GM12878 (cell line): Measurements from ENCODE around the gene GNG3. TPM values are rescaled to one million over a fixed set of nuclear protein-coding genes. Genes with fewer than 3 reads are reported as not detected.

Experiments used
- ATAC-seq: fragments of 200-7000 bp; cut with Tn5 transposase; 3 replicates; pipeline ENCODE4 v1.9.1; 2020; ENCODE audit warnings: mild to moderate bottlenecking, moderate library complexity
- BruUV-seq: library from RNA; stranded (reverse); fragments of 400-500 nt; replicated peaks from 2 replicates; lab custom pipeline; 2021; lab: Mats Ljungman, UMichigan
- CTCF ChIA-PET: fragments of 300-600 bp; sonication (Branson Sonifier 250); formaldehyde crosslinking; extraction: SDS; loops from one replicate; lab custom pipeline; 2021; ENCODE audit warnings: inconsistent platforms; lab: Yijun Ruan, JAX
- POLR2A ChIA-PET: fragments of 350-600 bp; formaldehyde crosslinking; extraction: SDS; loops from one replicate; lab custom pipeline; 2021; ENCODE audit warnings: inconsistent platforms; lab: Charles Lee
- RAD21 ChIA-PET: fragments of 300-600 bp; sonication (Branson Sonifier 250); formaldehyde crosslinking; loops from one replicate; lab custom pipeline; 2023; ENCODE audit warnings: antibody characterized with exemption; ENCODE audit not compliant: unreplicated experiment; lab: Charles Lee
- SMC1A ChIA-PET: fragments of 300-600 bp; sonication (Branson Sonifier 250); formaldehyde crosslinking; loops from one replicate; lab custom pipeline; 2023; ENCODE audit not compliant: unreplicated experiment, uncharacterized antibody; lab: Charles Lee
- DNase-seq: peaks from one replicate; pipeline ENCODE4 v3.0.0-alpha.2; 2011; ENCODE audit warnings: low read depth, low spot score
- FAIRE-seq: peaks from 3 replicates; lab custom pipeline; 2011; peaks lifted over from hg19 to GRCh38; lab: Jason Lieb, UNC
- H2AFZ ChIP-seq: 2 replicates; pipeline ENCODE4 v1.6.0; 2011; ENCODE audit warnings: low read depth, low read length, control low read depth; ENCODE audit not compliant: control insufficient read depth
- H3K27ac ChIP-seq: 2 replicates; pipeline ENCODE4 v1.5.1; 2011; ENCODE audit warnings: control low read depth; ENCODE audit not compliant: control insufficient read depth, insufficient read depth
- H3K27me3 ChIP-seq, 2 experiments: replicated peaks in 1 of 2; 2 replicates each; pipeline versions ENCODE4 v1.6.0 to v1.6.1; 2011; ENCODE audit warnings: low read length in 1 of 2; ENCODE audit not compliant: control insufficient read depth in 2 of 2, insufficient read depth in 2 of 2
- H3K36me3 ChIP-seq, 2 experiments: 2 replicates each; pipeline ENCODE4 v1.5.1; 2011; ENCODE audit warnings: low read length in 1 of 2; ENCODE audit not compliant: control insufficient read depth in 2 of 2, insufficient read depth in 2 of 2
- H3K4me1 ChIP-seq: 2 replicates; pipeline ENCODE4 v1.6.1; 2011; ENCODE audit warnings: mild to moderate bottlenecking, low read length, moderate library complexity, mixed read lengths; ENCODE audit not compliant: control insufficient read depth, insufficient read depth
- H3K4me2 ChIP-seq: 2 replicates; pipeline ENCODE4 v1.6.0; 2011; ENCODE audit warnings: control low read depth; ENCODE audit not compliant: control insufficient read depth, insufficient read depth
- H3K4me3 ChIP-seq: fragments of 200-600 bp; sonication (generic); 2 replicates; pipeline ENCODE4 v1.5.1; 2016
- H3K79me2 ChIP-seq: 2 replicates; pipeline ENCODE4 v1.6.0; 2011; ENCODE audit warnings: low read length; ENCODE audit not compliant: control insufficient read depth, insufficient read depth
- H3K9ac ChIP-seq: 2 replicates; pipeline ENCODE4 v1.8.0; 2011; ENCODE audit warnings: low read length, control low read depth, mixed read lengths; ENCODE audit not compliant: control insufficient read depth, insufficient read depth
- H3K9me3 ChIP-seq: replicated peaks from 3 replicates; pipeline ENCODE4 v1.5.1; 2011; ENCODE audit warnings: mild to moderate bottlenecking, low read length; ENCODE audit not compliant: control insufficient read depth, insufficient read depth
- H4K20me1 ChIP-seq: 2 replicates; pipeline ENCODE4 v1.6.0; 2011; ENCODE audit not compliant: control insufficient read depth, insufficient read depth
- EZH2 ChIP-seq: IDR thresholded peaks from 2 replicates; pipeline ENCODE4 v1.6.1; 2012; ENCODE audit warnings: low read depth, mild to moderate bottlenecking, control low read depth, inconsistent platforms, low read length, borderline replicate concordance; ENCODE audit not compliant: control insufficient read depth
- JUNB ChIP-seq: IDR thresholded peaks from 2 replicates; pipeline ENCODE4 v1.6.1; 2016; ENCODE audit warnings: antibody characterized with exemption, mild to moderate bottlenecking
- LARP7 ChIP-seq: fragments of 450-650 bp; IDR thresholded peaks from 2 replicates; pipeline ENCODE4 v1.6.1; 2017; ENCODE audit warnings: mild to moderate bottlenecking
- MYC ChIP-seq: IDR thresholded peaks from 2 replicates; pipeline ENCODE4 v1.6.1; 2011; ENCODE audit warnings: mild to moderate bottlenecking, low read length, moderate library complexity, inconsistent platforms; ENCODE audit not compliant: insufficient read depth, insufficient replicate concordance, insufficient read length, severe bottlenecking
- NFYB ChIP-seq: IDR thresholded peaks from 2 replicates; pipeline ENCODE4 v1.6.1; 2011; ENCODE audit warnings: low read depth, mild to moderate bottlenecking, low read length, improper control_type of control experiment, moderate library complexity; ENCODE audit not compliant: insufficient read depth
- POLR2A ChIP-seq: IDR thresholded peaks from 2 replicates; pipeline ENCODE4 v1.6.1; 2011; ENCODE audit warnings: low read depth, mild to moderate bottlenecking, low read length
- RFX5 ChIP-seq: IDR thresholded peaks from 2 replicates; pipeline ENCODE4 v1.6.1; 2011; ENCODE audit warnings: low read depth, low read length, improper control_type of control experiment
- SMAD5 ChIP-seq: IDR thresholded peaks from 2 replicates; pipeline ENCODE4 v1.6.1; 2016; ENCODE audit warnings: antibody characterized with exemption, low read depth
- SREBF2 ChIP-seq: IDR thresholded peaks from 2 replicates; pipeline ENCODE4 v1.6.1; 2012; ENCODE audit warnings: mild to moderate bottlenecking, low read length
- WGBS: methylation state at CpG from one replicate; pipeline ENCODE4 v1.1.6; 2016; ENCODE audit warnings: low lambda C conversion rate; ENCODE audit not compliant: insufficient replicate concordance, insufficient coverage; ENCODE audit errors: missing lambda C conversion rate; 5-methylcytosine and 5-hydroxymethylcytosine counted together
- in situ Hi-C: fragments of 300-500 bp; cut with MboI; formaldehyde crosslinking; loops from 9 replicates; pipeline ENCODE4 v1.14.3; 2018; ENCODE audit warnings: mixed read lengths
- intact Hi-C: fragments of 100-400 bp; cut with micrococcal nuclease; formaldehyde crosslinking; loops from one replicate; pipeline ENCODE4 v1.14.2; 2022; ENCODE audit not compliant: unreplicated experiment
- polyA plus RNA-seq, 11 experiments: library from polyadenylated mRNA; depleted of rRNA in 4 of 11; unstranded in 6 of 11; stranded (reverse) in 5 of 11; fragments of >200 nt; fragmentation: Nextera tagmentation in 4 of 11; fragmentation: Illumina TruSeq in 1 of 11; extraction: Ambion mirVana in 4 of 11; extraction: Trizol in 1 of 11; gene quantifications; 1 replicate in 1 of 11; 2 replicates in 10 of 11; pipeline versions ENCODE4 v1.2.1 to v1.2.3, GENCODE V29; 2011 to 2016; ENCODE audit warnings: inconsistent platforms in 2 of 11, missing spikeins in 2 of 11, low read depth in 1 of 11
- total RNA-seq, 4 experiments: library from RNA; depleted of rRNA in 3 of 4; stranded (reverse); fragments of >200 nt in 3 of 4; fragmentation: Illumina TruSeq in 1 of 4; extraction: Trizol in 1 of 4; gene quantifications; 2 replicates each; pipeline versions ENCODE4 v1.2.1 to v1.2.3, GENCODE V29; 2013 to 2021

GNG3 gene
- total and polyA plus RNA-seq, 10 of the 15 experiments (the other 5 are each of a cell fraction or from before 2014, with no cell fraction given), result 0.27 to 0.83 (median 0.57) TPM; not detected in 5

GRCh38 chr11:62669420-62670161 is 37.9 kb upstream of the GNG3 start:
- H3K4me2 ChIP-seq, result peak overlapping the region; percentile 64

GRCh38 chr11:62671236-62671607 is 36.3 kb upstream of the GNG3 start:
- peaks cover 21% of the 10 kb centered on the region for H3K4me1 ChIP-seq
- H2AFZ ChIP-seq, result peak overlapping the region; percentile 75
- peak; percentile 15 for ATAC-seq
- ChIA-PET CTCF (interaction anchor here (0.8 to 1.5 kb wide), 5 partner anchors 10 to 276 kb away, joined by 3 to 5 read pairs (median 4); partner anchors contain the start of gene TUT1), POLR2A (interaction anchor here (0.8 to 16.2 kb wide), 20 partner anchors 8 to 246 kb away, joined by 3 to 295 read pairs (median 6); partner anchors contain the start of genes B3GAT3, EEF1G, GANAB and HNRNPUL2), RAD21 (interaction anchor here (0.8 to 2.7 kb wide), 7 partner anchors 20 to 128 kb away, joined by 3 to 14 read pairs (median 6); partner anchors contain the start of genes HNRNPUL2, MTA2, TTC9C and TUT1), SMC1A (interaction anchor here (1.0 to 2.2 kb wide), 6 partner anchors 10 to 276 kb away, joined by 3 to 9 read pairs (median 4); partner anchors contain the start of gene TUT1)
- peak overlapping the region; percentile 87 for H3K9ac ChIP-seq
- H3K4me3 ChIP-seq, result peak overlapping the region; percentile 88
- FAIRE-seq, result no peak
- peaks cover 52% of the 10 kb centered on the region for H3K79me2 ChIP-seq
- peak overlapping the region; percentile 75 for H3K27ac ChIP-seq
- WGBS, result under 1% methylated on average over 17 of the region's 17 CpGs
- H3K27me3 ChIP-seq, result no peaks in the 10 kb centered on the region
- intact Hi-C loops, result loop anchor here (2.0 to 5.0 kb wide), 3 partner anchors 59 to 191 kb away; partner anchors contain the start of genes EML3, ROM1 and TUT1
- H3K36me3 ChIP-seq, result peaks cover 0 to 9% of the 10 kb centered on the region in 2 experiments; a peak in 1 of 4 replicates
- no peaks in the 10 kb centered on the region for H4K20me1 ChIP-seq
- H3K9me3 ChIP-seq, result no peaks in the 10 kb centered on the region
- in situ Hi-C loops, result no loop called here
- H3K4me2 ChIP-seq, result peak overlapping the region; percentile 64
- BruUV-seq, result no TSS peak
- DNase-seq, result no peak
- no peak for TF ChIP-seq NFYB
- no peak; the same call in 1 of the 2 replicates for TF ChIP-seq LARP7
- TF ChIP-seq SREBF2, result no peak
- TF ChIP-seq EZH2, result no peak
- TF ChIP-seq RFX5, result no peak
- no peak for TF ChIP-seq MYC
- TF ChIP-seq SMAD5, result no peak; the same call in 1 of the 2 replicates

More at GRCh38 chr11:62669420-62670161, 37.9 kb upstream of the GNG3 start:
- in situ Hi-C loops, result no loop called here
- Histone ChIP-seq H3K9me3 (no peaks in the 10 kb centered on the region), H3K9ac (no peak overlapping the region), H3K4me3 (no peak overlapping the region), H4K20me1 (no peaks in the 10 kb centered on the region), H3K36me3 (peaks cover 0 to 6% of the 10 kb centered on the region in 2 experiments; a peak in 1 of 4 replicates)
- ATAC-seq, result no peak
- SMC1A ChIA-PET, result interaction anchor here (0.6 to 1.4 kb wide), 4 partner anchors 15 to 188 kb away, joined by 3 to 4 read pairs (median 3); no protein-coding TSS in a partner anchor
- intact Hi-C loops, result loop anchor here (2.0 to 5.0 kb wide), 3 partner anchors 57 to 193 kb away; partner anchors contain the start of genes EML3, ROM1 and TUT1
- POLR2A ChIA-PET, result interaction anchor here (1.0 to 16.2 kb wide), 8 partner anchors 10 to 85 kb away, joined by 3 to 295 read pairs (median 6); partner anchors contain the start of genes GANAB, HNRNPUL2, INTS5 and TTC9C
- no peak for FAIRE-seq
- CTCF ChIA-PET, result interaction anchor here (1.0 to 1.4 kb wide), 2 partner anchors 78 to 245 kb away, joined by 4 to 5 read pairs; partner anchors contain the start of gene TUT1
- no peak for DNase-seq
- BruUV-seq, result no TSS peak
- 86% methylated on average over 4 of the region's 4 CpGs for WGBS
- TF ChIP-seq JUNB, result no peak
- 0 out of 2 replicates have a peak, but pooled peaks have one; percentile 29 for TF ChIP-seq POLR2A
- TF ChIP-seq, all 136 proteins: peak for 1
- RAD21 ChIA-PET, result interaction anchor here (0.7 kb wide), 1 partner anchor 179 kb away, joined by 3 read pairs; no protein-coding TSS in a partner anchor
- H3K79me2 ChIP-seq, result peaks cover 68% of the 10 kb centered on the region
- peaks cover 21% of the 10 kb centered on the region for H3K4me1 ChIP-seq
- H2AFZ ChIP-seq, result no peak overlapping the region
- H3K27me3 ChIP-seq, result no peaks in the 10 kb centered on the region
- H3K27ac ChIP-seq, result no peak overlapping the region
